Stimulated activated CD4-positive, alpha-beta T cell treated with anti-CD3 and anti-CD28 coated beads, TNF-alpha, amount 100 ng/mL, for 48 hours (primary cell): Measurements from ENCODE around the gene LTB.
A peak's percentile ranks its signal among the peaks of the same experiment; 100 is the strongest.
"Not testable (repeated sequence)": the region's sequence is repeated elsewhere in the genome, so short reads cannot be mapped to it uniquely, and the experiment has no call there.

Experiments used
- DNase-seq, 3 donors: peaks; one replicate each; pipeline ENCODE4 v3.0.0-alpha.2; 2020; ENCODE audit warnings: low read depth in 3 of 3

LTB gene

DNA sequence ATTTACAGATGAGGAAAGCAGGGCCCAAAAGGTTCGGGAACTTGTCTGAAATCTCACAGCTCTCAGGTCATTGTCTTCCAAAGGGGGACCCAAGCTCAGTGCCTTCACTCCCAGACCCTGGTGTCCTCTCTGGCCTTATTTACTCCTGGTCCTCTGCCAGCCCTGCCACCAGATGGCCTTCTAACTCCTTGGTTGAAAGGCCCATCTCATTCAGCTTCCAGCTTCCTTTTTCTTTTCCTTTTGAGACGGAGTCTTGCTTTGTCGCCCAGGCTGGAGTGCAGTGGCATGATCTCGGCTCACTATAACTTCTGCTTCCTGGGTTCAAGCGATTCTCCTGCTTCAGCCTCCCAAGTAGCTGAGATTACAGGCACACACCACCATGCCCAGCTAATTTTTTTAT lies 30.9 kb downstream of the LTB start:
- not testable (repeated sequence) for DNase-seq

DNA sequence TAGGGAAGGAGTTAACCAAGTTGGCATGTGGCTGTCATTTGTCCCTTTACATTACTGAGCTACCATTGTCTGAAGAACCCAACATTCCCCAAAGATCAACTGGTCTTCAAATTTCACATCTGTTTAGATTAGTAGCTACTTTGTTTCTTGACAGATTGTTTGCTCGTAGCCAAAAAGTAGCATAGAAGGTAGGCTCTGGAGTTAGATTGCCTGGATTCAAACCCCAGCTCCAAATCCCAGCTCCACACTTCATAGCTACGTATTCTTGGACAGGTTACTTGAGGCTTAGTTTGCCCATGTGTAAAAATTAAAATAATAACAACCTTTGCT lies 33.7 kb downstream of the LTB start:
- DNase-seq, result no peak

DNA sequence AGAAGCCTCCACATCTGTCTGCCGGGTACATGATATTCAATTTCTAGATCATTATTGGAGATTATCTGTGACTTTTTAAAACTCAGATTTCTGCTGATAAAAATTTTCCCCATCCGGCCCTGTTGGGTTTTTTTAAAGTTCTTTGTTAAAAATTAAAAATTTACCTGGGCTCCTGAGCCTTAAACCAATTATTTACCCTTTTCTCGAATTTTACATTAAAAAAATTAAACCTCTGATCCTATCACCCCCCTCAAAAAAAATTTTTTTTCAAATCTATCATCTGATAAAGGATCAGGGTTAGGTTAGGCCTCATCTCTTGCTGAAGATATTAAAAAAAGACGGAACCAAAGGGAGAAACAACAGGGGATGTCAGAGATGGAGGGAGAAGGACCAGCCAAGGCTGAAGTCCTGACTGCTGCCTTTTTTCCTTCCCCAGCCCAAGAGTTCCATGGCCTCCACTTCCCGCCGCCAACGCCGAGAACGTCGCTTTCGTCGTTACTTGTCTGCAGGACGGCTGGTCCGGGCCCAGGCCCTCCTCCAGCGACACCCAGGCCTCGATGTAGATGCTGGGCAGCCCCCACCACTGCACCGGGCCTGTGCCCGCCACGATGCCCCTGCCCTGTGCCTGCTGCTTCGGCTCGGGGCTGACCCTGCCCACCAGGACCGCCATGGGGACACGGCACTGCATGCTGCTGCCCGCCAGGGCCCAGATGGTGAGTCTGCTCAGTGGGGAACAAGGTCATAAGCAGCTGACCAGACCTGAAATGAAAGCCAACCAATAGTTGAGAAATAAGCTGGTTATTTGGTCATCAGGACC lies 34.3 kb downstream of the LTB start:
- no peak for DNase-seq

DNA sequence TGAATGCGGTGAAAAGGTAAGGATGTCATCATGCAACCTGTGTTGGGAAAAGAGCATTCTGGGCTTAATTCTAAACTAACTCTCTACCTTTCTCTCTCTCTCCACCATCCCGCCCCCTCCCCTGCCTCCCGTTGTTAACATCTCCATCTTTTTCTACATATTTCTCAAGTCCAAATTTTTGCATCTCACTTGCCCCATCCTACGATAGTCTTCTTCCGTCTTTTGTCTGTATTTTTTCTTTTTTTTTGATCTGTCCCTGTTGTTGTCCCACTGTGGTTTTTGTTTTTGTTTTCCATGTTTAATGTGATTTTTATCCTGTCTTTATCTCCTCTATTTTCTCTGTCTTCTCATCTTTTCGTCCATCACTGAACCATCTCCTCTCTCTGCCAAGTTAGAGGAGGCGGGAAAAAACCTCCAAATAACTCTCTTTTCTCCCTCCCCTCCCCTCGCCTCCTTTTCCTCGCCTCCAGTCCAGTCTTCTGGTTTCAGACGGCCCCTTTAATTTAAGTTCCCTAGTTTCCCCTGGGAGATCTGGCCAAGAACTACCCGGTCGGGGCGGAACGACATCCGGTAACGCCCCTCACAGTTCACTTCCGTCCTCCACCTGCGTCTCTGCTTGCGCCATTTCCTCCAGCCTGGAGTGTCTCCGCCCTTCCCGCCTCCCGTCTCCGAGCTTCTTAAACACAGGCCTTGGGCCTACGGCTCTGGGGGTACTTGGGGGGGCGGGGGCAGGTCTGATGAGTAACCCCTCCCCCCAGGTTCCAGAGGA lies 35.1 kb downstream of the LTB start, which contains the start of gene NFKBIL1:
NFKBIL1 (plus strand) TSS at position 651 of the 769 bp plus-strand sequence; CDS start at position 738, 87 bp downstream.
- DNase-seq, result peak; percentile 82 to 92 (median 88)

DNA sequence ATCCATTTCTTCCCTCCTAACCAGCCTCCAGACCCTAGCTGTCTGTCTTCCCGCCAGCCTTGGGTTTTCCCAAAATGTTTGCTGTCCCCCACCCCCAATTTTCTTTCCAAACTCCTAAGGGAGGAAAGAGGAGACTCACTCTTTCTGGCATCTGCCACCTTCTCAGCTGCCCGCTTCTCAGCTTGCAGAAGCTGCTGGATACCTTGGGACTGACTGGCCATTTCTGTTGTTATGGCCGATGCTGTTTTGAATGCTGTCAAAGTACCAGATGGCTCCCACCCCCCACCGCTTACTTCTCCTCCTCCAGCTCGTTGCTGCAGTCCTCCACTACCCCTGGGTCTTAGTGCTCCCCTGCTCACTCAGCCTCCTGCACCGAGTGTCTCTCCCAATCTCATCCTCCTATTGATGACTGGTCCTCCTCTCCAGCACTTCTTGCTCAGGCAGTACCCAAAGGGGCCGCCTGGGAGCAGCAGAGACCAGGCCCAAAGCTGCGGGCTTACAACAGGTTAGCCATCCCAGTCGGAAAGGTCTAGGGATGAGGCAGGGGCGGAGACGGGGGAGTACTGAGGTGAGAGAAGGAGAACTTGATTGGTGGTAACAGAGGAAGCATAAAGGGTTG lies 35.8 kb downstream of the LTB start, which contains the start of gene ATP6V1G2:
ATP6V1G2 (minus strand) TSS at position 270 of the 619 bp plus-strand sequence; CDS start at position 221, 49 bp downstream.
- peak; percentile 73 to 89 (median 81) for DNase-seq

DNA sequence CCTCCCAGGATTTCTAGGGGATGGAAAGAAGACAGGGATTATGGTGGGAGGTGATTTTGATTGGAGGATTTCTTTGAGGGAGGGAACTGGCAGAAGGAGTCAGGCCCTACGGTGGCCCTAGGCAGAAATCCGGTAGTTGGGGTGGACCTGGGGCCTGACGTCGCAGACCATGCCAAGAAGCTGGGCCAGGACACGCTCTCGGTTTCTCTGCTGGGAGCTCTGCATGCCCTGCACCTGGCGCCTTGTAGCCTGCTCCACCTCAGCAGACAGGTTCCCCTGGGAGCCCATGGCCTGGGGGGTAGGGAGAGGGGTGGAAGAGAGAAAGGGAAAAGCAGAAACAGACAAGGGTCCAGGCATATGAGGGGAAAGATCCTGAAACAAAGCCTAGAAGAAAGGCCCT lies 36.9 kb downstream of the LTB start:
- no peak for DNase-seq

DNA sequence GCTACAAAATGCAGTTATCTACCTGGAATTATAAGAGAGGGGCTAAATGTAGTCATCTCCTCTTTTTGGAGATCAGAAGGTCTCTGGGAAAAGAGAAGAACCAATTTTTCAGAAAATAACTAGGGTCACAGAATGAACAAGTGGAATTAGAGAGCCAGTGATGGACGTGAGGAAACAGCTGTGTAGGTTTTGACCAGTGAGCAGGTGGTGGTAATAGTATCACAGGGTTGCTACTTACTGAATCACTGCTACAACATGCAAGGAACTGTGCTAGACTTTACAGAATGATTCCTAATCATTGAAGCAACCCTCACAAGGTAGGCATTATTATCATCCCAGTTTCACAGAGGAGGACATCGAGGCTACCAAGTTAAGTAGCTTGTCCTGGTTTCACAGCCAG lies 37.5 kb downstream of the LTB start:
- DNase-seq, result no peak

DNA sequence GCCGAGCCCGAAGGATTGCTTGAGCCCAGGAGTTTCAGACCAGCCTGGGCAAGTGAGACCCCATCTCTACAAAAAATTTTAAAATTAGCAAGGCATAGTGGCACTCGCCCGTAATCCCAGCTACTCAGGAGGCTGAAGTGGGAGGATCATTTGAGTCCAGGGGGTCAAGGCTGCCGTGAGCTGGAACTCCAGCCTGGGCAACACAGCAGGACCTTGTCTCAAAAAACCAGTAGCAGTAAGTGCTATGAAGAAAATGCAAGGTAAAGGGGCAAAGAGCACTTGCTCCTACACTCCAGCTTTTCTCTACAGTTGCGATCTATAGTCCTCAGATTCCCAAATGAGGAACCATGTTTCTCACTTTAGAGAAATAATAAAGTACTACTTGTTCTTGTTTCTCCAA lies 38.6 kb downstream of the LTB start:
- no peak for DNase-seq

DNA sequence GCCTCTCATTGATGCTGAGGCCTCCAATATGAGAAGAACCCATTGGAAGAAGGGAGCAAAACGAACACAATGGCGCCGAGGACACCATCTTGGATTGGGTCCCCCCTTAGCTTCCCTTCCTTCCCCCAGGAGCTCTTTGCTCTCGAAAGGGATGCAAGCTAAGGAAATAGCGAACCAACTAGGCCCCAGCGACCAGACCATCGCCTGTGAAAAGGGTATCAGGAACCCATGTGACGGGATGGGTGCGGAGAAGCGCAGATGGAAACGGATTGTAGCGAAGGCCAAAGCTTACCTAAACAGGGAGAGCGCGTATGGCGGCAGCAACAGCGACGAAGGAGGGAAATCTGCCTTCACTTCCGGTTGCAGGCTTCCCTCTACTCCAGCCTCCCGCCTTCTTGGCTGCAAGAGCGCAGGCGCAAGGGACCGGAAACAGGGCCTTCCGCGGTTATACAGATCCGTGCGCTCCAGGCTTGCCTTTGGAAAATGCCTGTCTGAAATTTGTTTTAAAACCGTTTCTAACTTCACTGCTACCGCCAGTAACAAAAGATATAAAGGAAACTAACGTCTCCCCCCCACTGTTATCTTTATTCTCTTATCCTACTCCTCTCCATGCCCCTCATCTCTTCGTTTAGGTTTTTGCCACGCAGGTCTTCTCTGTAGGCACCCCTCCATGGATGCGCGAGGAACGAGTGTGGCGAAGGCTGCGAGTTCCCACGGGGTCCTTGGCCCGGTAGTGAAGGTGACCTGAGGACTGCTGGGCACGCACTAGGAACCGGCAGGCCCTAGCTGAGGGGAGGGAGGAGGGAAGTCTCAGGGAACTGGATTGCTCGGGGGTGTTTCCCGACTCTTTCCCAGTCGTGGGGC lies 40.3 kb downstream of the LTB start, which contains the start of gene DDX39B:
DDX39B (minus strand) TSS at position 346 of the 864 bp plus-strand sequence. CDS start 1,471 bp downstream, outside the sequence.
- DNase-seq, result peak; percentile 84 to 91 (median 88)

DNA sequence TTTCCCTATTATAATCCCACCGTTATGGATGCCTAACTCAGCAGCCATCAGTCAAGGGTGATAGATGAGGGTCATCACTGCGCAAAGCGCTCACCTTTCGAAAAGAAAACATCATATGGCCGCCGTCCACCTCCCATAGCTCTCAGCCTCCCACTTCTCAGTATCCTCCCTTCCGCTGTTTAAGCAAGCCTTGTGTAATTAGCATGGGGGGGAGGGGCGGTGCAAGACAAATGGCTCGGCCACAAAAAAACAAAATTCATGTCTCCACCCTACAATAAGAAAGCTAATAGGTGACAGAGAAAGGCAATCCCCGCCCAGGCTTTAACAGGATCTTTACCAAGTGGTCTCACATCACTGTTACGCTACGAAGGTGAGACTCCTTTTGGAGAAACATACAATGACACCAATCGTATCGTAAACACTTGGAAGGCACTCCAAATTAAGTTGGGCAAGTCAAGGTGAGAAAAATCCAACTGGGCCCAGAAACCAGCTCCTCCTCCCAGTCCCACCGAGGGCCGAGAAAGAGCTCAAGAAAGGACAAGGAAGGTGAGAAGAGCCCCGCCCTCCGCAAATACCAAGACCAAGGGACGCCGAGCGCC lies 41.1 kb downstream of the LTB start:
- peak in 2 of 3 donors; percentile 34 to 56 for DNase-seq

DNA sequence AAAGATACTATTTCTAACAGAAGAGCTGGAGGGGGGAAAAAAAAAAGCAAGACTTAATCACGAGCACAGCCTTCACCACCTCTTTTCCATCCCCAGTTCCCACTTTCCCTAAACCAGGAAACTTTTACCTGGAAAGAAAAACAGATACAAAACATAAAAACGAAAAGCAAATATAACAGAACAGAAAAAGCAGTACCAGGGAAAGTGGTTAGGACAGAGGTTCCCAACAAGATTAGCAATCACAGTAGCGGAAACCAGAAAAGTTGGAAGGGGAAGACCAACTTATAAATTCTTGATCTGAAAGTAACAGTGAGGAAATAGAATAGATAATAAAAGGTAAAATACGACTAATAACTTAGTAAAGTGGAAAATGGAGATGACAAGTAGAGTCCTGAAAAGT lies 41.6 kb downstream of the LTB start:
- DNase-seq, result no peak

DNA sequence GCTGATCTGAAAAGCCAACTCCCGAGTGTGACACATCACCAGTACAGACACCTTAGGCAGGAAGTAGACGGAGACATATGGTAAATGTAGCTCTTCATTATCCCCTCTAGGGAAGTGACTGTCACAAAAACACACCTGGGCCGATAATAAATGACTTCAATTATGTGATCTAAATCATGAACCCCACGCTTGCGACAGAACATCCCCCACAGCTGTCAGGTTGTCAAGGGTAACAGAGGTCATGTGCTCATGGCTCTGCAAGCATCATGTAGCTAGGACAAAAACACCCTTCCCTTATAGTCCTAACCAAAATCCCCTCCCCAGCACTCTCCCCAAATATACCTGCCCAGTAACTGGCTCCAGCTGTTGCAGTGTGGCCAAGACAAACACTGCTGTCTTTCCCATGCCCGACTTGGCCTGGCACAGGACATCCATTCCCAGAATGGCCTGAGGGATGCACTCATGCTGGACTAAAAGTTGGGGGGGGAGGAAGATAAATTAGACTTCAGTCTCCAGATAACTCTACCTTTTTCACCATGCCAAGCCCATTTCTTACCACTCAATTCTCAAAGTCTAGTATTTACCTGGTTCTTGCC lies 43.3 kb downstream of the LTB start:
- DNase-seq, result no peak

DNA sequence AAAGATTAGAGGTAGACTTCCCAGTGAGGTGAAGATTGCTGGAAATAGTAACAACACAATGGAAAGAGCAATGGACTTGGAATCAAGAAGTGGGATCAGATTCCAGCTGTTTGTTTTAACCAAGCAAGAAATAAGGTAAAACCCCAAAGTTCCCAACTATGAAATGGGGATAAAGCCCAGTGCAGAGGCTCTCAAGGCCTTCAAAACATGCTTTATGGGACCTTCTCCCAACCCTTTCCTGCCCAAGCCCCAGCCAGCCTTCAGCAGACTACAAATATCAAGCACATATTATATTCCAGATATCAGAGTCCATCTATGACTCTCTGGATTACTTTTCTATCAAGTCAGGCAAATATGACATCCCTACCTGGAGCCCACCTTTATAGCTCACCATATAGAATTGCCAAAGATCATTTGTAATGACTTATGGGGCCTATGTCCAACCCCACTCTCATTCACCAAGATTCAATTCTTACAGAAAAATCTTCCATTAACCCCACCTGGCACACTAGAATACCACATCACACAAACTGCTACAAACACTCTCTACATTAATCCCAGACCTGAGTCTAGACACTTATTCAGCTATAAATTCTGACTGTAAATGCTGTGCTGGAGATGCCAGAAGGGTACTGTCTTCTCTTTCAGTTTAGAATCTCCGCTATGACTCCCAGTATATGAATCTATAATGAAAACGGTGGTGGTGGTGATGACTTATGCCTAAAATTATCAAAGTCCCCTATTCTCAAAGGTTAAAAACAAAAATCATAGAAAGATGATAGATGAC lies 46.5 kb downstream of the LTB start:
- no peak for DNase-seq

DNA sequence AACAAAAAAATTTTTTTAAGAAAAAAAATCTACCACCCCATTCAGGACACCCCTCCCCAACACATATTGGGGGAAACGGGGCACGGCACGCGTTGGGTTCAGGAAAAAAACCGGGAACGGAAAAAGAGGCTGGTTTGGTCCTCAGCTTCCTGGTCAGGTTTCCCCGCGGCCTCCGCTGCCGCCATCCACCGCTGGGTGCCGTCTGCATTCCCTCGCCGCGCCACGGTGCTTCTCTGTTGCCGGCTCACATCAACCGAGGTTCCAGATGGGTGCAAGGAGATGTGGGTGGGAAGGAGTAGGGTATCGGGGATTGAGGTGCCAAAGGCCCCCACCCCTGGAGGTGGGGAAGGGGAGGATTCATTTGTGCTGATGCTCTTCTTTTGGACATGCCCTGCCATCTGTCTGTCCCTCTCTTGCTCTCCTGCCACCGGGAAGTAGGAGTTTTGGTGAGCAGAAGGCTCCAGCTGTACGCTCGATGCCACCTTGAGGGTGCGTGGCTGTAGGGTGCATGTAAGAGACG lies 47.6 kb downstream of the LTB start:
- no peak for DNase-seq

DNA sequence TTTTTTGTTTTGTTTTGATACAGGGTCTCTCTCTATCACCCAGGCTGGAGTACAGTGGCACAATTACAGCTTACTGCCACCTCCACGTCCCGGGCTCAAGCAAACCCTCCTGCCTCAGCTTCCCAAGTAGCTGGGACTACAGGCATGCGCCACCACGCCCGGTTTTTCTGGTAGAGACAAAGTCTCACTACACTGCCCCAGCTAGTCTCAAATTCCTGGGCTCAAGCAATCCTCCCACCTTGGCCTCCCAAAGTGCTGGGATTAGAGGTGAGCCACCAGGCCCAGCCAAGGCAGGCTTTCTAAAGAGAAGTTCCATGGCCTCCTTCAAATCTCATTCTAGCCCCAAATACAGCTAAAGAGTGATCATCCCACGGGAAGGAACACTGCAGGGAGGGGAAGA lies 48.2 kb downstream of the LTB start:
- DNase-seq, result no peak

DNA sequence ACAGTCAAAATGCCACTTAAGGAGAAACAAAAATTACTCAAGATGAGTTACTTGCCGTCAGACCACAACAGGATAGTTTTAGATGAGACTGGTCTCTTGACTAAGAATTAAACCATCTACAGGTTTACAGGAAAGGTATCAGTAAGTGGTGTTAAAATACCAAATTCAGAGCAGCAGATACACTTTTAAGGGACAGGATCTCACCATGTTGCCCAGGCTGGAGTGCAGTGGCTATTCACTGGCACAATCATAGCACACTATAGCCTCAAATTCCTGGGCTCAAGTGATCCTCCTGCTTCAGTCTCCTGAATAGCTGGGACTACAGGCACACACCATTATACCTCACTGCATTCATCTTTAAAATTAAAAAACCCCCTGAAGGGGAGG lies 48.8 kb downstream of the LTB start:
- no peak for DNase-seq

DNA sequence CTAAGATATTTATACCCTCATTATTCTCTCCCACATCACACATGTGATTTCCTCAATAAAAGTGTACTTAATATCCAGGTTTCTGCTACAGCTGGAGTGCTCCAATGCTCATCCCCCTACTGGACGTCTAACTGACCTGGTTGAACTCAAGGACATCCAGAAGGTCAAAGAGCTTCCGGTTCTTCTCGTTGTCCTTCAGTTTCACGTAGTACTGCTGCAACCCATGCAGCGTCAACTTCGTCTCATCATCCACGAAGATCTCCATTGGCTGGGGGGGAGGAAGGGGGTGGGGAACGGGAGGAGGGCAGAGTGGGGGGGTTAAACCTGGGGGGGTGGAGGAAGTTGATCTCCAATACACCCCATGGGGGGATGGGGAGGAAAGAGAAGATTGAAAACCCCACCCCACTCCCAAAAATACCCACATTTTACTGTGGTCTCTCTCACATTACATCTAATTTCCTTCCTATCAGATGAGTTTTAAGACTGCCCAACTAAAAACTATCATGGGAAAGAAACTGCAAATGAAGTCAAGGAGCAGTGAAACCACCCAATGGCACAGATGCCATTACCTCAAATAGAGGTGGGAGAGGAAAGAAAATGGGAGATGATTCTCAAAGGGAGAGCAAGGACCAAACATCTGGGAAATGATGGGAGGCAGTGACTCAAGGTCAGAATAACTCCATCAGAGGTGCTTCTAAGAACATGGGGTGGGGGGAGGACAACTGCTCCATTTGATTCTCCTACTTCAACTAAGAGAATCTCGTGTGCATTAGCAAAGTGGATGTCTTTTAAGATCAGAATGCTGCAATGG lies 49.4 kb downstream of the LTB start:
- no peak for DNase-seq

DNA sequence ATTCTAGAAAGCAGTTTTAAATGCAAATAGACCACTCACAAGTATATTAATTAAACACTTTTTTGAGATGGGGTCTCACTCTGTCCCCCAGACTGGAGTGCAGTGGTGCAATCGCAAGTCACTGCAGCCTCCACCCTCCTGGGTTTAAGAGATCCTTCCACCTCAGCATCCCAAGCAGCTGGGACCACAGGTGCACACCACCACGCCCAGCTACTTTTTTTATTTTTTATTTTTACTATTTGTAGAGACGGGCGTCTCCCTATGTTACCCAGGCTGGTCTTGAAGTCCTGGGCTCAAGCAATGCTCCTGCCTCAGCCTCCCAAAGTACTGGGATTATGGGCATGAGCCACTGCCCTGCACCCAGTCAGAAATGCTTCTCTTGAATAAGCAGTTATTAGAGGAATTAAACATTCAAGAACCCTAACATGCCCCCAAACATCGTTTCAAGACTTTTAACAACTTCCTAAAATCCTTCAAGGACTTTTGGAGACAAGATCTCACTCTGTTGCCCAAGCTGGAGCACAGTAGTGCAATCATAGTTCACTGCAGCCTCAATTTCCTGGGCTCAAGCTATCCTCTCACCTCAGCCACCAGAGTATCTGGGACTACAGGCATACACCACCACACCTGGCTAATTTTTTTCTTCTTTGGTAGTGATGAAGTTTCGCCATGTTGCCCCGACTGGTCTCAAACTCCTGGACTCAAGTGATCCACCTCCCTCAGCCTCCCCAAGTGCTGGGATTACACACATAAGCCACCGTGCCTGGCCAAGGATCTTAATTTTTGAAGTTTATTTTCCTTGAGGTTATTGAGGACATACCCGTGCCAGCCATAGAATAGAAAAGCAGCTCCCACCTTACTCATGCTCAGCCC lies 50.2 kb downstream of the LTB start:
- DNase-seq, result no peak
